IMR-90 (cell line): ENCODE results near the gene ADRA2B. TPM values are rescaled to one million over a fixed set of nuclear protein-coding genes. Genes with fewer than 3 reads are reported as not detected.

Experiments used
- ATAC-seq: fragments of 200-7000 bp; cut with Tn5 transposase; 2 replicates; pipeline ENCODE4 v1.9.1; 2020; ENCODE audit warnings: low read depth, mild to moderate bottlenecking, moderate library complexity
- BruUV-seq: library from RNA; stranded (reverse); fragments of 400-500 nt; replicated peaks from 2 replicates; lab custom pipeline; 2021; lab: Mats Ljungman, UMichigan
- CTCF ChIA-PET: fragments of 300-600 bp; formaldehyde crosslinking; extraction: SDS; loops from one replicate; lab custom pipeline; 2021; ENCODE audit warnings: antibody characterized with exemption; lab: Yijun Ruan, JAX
- POLR2A ChIA-PET: fragments of 300-600 bp; sonication (Branson Sonifier 250); formaldehyde crosslinking; loops from one replicate; lab custom pipeline; 2022; ENCODE audit warnings: antibody characterized with exemption; ENCODE audit not compliant: unreplicated experiment; lab: Charles Lee
- DNase-seq: peaks from one replicate; pipeline ENCODE4 v3.0.0; 2013
- H2AFZ ChIP-seq: replicated peaks from 2 replicates; pipeline ENCODE3; 2013; ENCODE audit warnings: low read length, mild to moderate bottlenecking; ENCODE audit not compliant: poor library complexity
- H2AK5ac ChIP-seq: 2 replicates; pipeline ENCODE4 v1.6.1; 2013; ENCODE audit warnings: low read depth, low read length, inconsistent platforms
- H2AK9ac ChIP-seq: replicated peaks from 2 replicates; pipeline ENCODE3; 2013; ENCODE audit warnings: mild to moderate bottlenecking, low read depth, low read length, moderate library complexity; ENCODE audit not compliant: poor library complexity
- H2BK120ac ChIP-seq: 2 replicates; pipeline ENCODE4 v1.6.1; 2013; ENCODE audit warnings: low read depth, low read length, inconsistent platforms
- H2BK15ac ChIP-seq: 3 replicates; pipeline ENCODE4 v1.6.1; 2013; ENCODE audit warnings: low read depth, low read length, inconsistent platforms
- H2BK20ac ChIP-seq: 2 replicates; pipeline ENCODE4 v1.6.1; 2013; ENCODE audit warnings: low read depth, mild to moderate bottlenecking, inconsistent platforms, low read length, moderate library complexity
- H2BK5ac ChIP-seq: 2 replicates; pipeline ENCODE4 v1.6.1; 2013; ENCODE audit warnings: mild to moderate bottlenecking, low read depth, low read length, inconsistent platforms; ENCODE audit not compliant: poor library complexity, severe bottlenecking
- H3K14ac ChIP-seq: replicated peaks from 2 replicates; pipeline ENCODE4 v1.6.1; 2013; ENCODE audit warnings: low read depth, low read length, inconsistent platforms
- H3K18ac ChIP-seq: 2 replicates; pipeline ENCODE4 v1.6.1; 2013; ENCODE audit warnings: low read depth, low read length, control low read depth
- H3K23ac ChIP-seq: 2 replicates; pipeline ENCODE4 v1.6.1; 2013; ENCODE audit warnings: low read depth, low read length, inconsistent platforms
- H3K27ac ChIP-seq: 2 replicates; pipeline ENCODE4 v1.5.1; 2013; ENCODE audit warnings: mild to moderate bottlenecking, control low read depth, low read length; ENCODE audit not compliant: insufficient read depth
- H3K27me3 ChIP-seq: 2 replicates; pipeline ENCODE4 v1.6.1; 2013; ENCODE audit warnings: low read length; ENCODE audit not compliant: control insufficient read depth, insufficient read depth
- H3K36me3 ChIP-seq: 2 replicates; pipeline ENCODE4 v1.6.1; 2013; ENCODE audit warnings: low read length, mixed read lengths; ENCODE audit not compliant: control insufficient read depth, insufficient read depth
- H3K4ac ChIP-seq: 2 replicates; pipeline ENCODE4 v1.6.1; 2013; ENCODE audit warnings: low read depth, low read length, inconsistent platforms
- H3K4me1 ChIP-seq: 2 replicates; pipeline ENCODE4 v1.6.1; 2013; ENCODE audit warnings: low read length, mixed read lengths; ENCODE audit not compliant: control insufficient read depth, insufficient read depth
- H3K4me2 ChIP-seq: 2 replicates; pipeline ENCODE4 v1.6.1; 2013; ENCODE audit warnings: low read depth, mild to moderate bottlenecking, control low read depth, low read length, moderate library complexity
- H3K4me3 ChIP-seq: 2 replicates; pipeline ENCODE4 v1.5.1; 2013; ENCODE audit warnings: low read depth, mild to moderate bottlenecking, control low read depth, low read length, moderate library complexity; ENCODE audit not compliant: insufficient read depth
- H3K56ac ChIP-seq: 2 replicates; pipeline ENCODE4 v1.6.1; 2013; ENCODE audit warnings: low read length, inconsistent platforms; ENCODE audit not compliant: insufficient read depth; ENCODE audit errors: extremely low read depth
- H3K79me1 ChIP-seq, 2 experiments: 2 replicates each; pipeline ENCODE4 v1.6.1; 2013; ENCODE audit warnings: low read length in 2 of 2, inconsistent platforms in 1 of 2, low read depth in 1 of 2
- H3K9ac ChIP-seq: 2 replicates; pipeline ENCODE4 v1.6.1; 2013; ENCODE audit warnings: low read depth, low read length, control low read depth
- H3K9me1 ChIP-seq: 2 replicates; pipeline ENCODE4 v1.6.1; 2013; ENCODE audit warnings: low read length, inconsistent platforms; ENCODE audit not compliant: insufficient read depth
- H3K9me3 ChIP-seq: 2 replicates; pipeline ENCODE4 v1.6.1; 2013; ENCODE audit warnings: low read length; ENCODE audit not compliant: control insufficient read depth, insufficient read depth
- H4K20me1 ChIP-seq: 2 replicates; pipeline ENCODE4 v1.6.1; 2013; ENCODE audit warnings: low read length, inconsistent platforms; ENCODE audit not compliant: insufficient read depth
- H4K5ac ChIP-seq: 2 replicates; pipeline ENCODE4 v1.6.1; 2013; ENCODE audit warnings: mild to moderate bottlenecking, low read depth, low read length, control low read depth
- H4K8ac ChIP-seq, 2 experiments: 2 replicates each; pipeline ENCODE4 v1.6.1; 2013; ENCODE audit warnings: low read depth in 2 of 2, low read length in 2 of 2, control low read depth in 1 of 2, inconsistent platforms in 1 of 2
- H4K91ac ChIP-seq: 2 replicates; pipeline ENCODE4 v1.6.1; 2013; ENCODE audit warnings: low read depth, low read length, inconsistent platforms; ENCODE audit not compliant: insufficient read depth
- BHLHE40 ChIP-seq: fragments of 150-350 bp; IDR thresholded peaks from 2 replicates; pipeline ENCODE4 v1.6.1; 2016; ENCODE audit warnings: mild to moderate bottlenecking, low read depth, low read length
- CEBPB ChIP-seq: IDR thresholded peaks from 2 replicates; pipeline ENCODE4 v1.6.1; 2012; ENCODE audit warnings: low read depth, low read length, improper control_type of control experiment
- CHD1 ChIP-seq: IDR thresholded peaks from 2 replicates; pipeline ENCODE4 v1.6.1; 2012; ENCODE audit warnings: low read depth, low read length, improper control_type of control experiment
- CTCF ChIP-seq: conservative IDR thresholded peaks from 2 replicates; pipeline ENCODE4 v1.5.1; 2012; ENCODE audit warnings: mild to moderate bottlenecking, low read depth, low read length, improper control_type of control experiment
- FOS ChIP-seq: fragments of 150-350 bp; IDR thresholded peaks from 2 replicates; pipeline ENCODE4 v1.6.1; 2016; ENCODE audit warnings: low read depth, low read length
- MAFK ChIP-seq: IDR thresholded peaks from 2 replicates; pipeline ENCODE4 v1.6.1; 2012; ENCODE audit warnings: low read depth, low read length, improper control_type of control experiment
- MAZ ChIP-seq: IDR thresholded peaks from 2 replicates; pipeline ENCODE4 v1.6.1; 2012; ENCODE audit warnings: low read depth, mild to moderate bottlenecking, low read length, improper control_type of control experiment, moderate library complexity, borderline replicate concordance
- MXI1 ChIP-seq: IDR thresholded peaks from 2 replicates; pipeline ENCODE4 v1.6.1; 2012; ENCODE audit warnings: low read depth, mild to moderate bottlenecking, low read length, moderate library complexity, borderline replicate concordance
- NFE2L2 ChIP-seq: fragments of 150-350 bp; IDR thresholded peaks from 2 replicates; pipeline ENCODE4 v1.6.1; 2016; ENCODE audit warnings: low read depth, mild to moderate bottlenecking, low read length
- POLR2A ChIP-seq: IDR thresholded peaks from 2 replicates; pipeline ENCODE4 v1.6.1; 2012; ENCODE audit warnings: mild to moderate bottlenecking, low read depth, low read length
- RAD21 ChIP-seq: IDR thresholded peaks from 2 replicates; pipeline ENCODE4 v1.6.1; 2012; ENCODE audit warnings: low read length, improper control_type of control experiment
- RCOR1 ChIP-seq: IDR thresholded peaks from 2 replicates; pipeline ENCODE4 v1.6.1; 2012; ENCODE audit warnings: mild to moderate bottlenecking, low read length, improper control_type of control experiment; ENCODE audit not compliant: insufficient replicate concordance
- RFX5 ChIP-seq: IDR thresholded peaks from 2 replicates; pipeline ENCODE4 v1.8.0; 2012; ENCODE audit warnings: low read depth, mild to moderate bottlenecking, low read length, moderate library complexity
- SMC3 ChIP-seq: fragments of 150-350 bp; IDR thresholded peaks from 2 replicates; pipeline ENCODE4 v1.6.1; 2016; ENCODE audit warnings: low read depth, mild to moderate bottlenecking, antibody characterized with exemption, low read length, moderate library complexity
- USF2 ChIP-seq: fragments of 150-350 bp; IDR thresholded peaks from 2 replicates; pipeline ENCODE4 v1.6.1; 2017; ENCODE audit warnings: mild to moderate bottlenecking, antibody characterized with exemption, low read length, low read depth
- WGBS, 2 experiments: methylation state at CpG; one replicate each; pipeline versions ENCODE4 v1.1.5 to v1.1.7; 2013; ENCODE audit warnings: missing lambda C conversion rate in 2 of 2; ENCODE audit not compliant: insufficient read length in 1 of 2; ENCODE audit errors: extremely low coverage in 2 of 2; 5-methylcytosine and 5-hydroxymethylcytosine counted together
- dilution Hi-C: fragments of 300-500 bp; cut with HindIII; formaldehyde crosslinking; loops from one replicate; pipeline ENCODE4 v1.14.3; 2018; ENCODE audit warnings: low sequenced_read_pairs; ENCODE audit not compliant: unreplicated experiment
- in situ Hi-C: fragments of 300-500 bp; cut with MboI; formaldehyde crosslinking; loops from 3 replicates; pipeline ENCODE4 v1.14.3; 2019; ENCODE audit warnings: low sequenced_read_pairs, inconsistent platforms, mixed read lengths
- intact Hi-C: fragments of 100-400 bp; cut with micrococcal nuclease; formaldehyde crosslinking; loops from 2 replicates; pipeline ENCODE4 v1.10.0; 2022
- polyA plus RNA-seq, 3 experiments: library from polyadenylated mRNA; depleted of rRNA; stranded (reverse); fragments of >200 nt; gene quantifications; 2 replicates each; pipeline ENCODE4 v1.2.3, GENCODE V29; 2012; ENCODE audit warnings: low replicate concordance in 1 of 3
- total RNA-seq: library from RNA; depleted of rRNA; stranded (reverse); fragments of >200 nt; gene quantifications from 2 replicates; pipeline ENCODE4 v1.2.3, GENCODE V29; 2012
- TF ChIP-seq, protein P1 (sequence below): fragments of 150-350 bp; IDR thresholded peaks from 2 replicates; pipeline ENCODE4 v1.6.1; 2016; ENCODE audit warnings: low read depth, mild to moderate bottlenecking, low read length, moderate library complexity, borderline replicate concordance

ADRA2B gene
- total and polyA plus RNA-seq, 2 of the 4 experiments (the other 2 are of a cell fraction), result not detected

GRCh38 chr2:96161898-96162297, 45.5 kb upstream of the ADRA2B start:
- Histone ChIP-seq H4K91ac (no peak overlapping the region), H2AK9ac (no peak overlapping the region), H3K56ac (no peak overlapping the region), H3K4me1 (no peaks in the 10 kb centered on the region), H2BK120ac (no peak overlapping the region), H3K27me3 (peaks cover 11% of the 10 kb centered on the region; the same call in 1 of the 2 replicates), H4K20me1 (no peaks in the 10 kb centered on the region), H3K27ac (no peak overlapping the region), H3K9me3 (no peaks in the 10 kb centered on the region), H2BK5ac (no peak overlapping the region), H4K8ac (no peak overlapping the region), H3K14ac (no peak overlapping the region), H2AK5ac (no peak overlapping the region), H3K36me3 (no peaks in the 10 kb centered on the region), H3K4ac (no peak overlapping the region), H3K18ac (no peak overlapping the region), H3K9me1 (no peaks in the 10 kb centered on the region), H3K4me2 (no peak overlapping the region), H3K79me1 (no peaks in the 10 kb centered on the region), H3K4me3 (no peak overlapping the region), H2AFZ (no peak overlapping the region), H3K9ac (no peak overlapping the region), H3K23ac (no peak overlapping the region), H2BK20ac (no peak overlapping the region), H4K5ac (no peak overlapping the region), H2BK15ac (no peak overlapping the region)
- dilution Hi-C loops (no loop called here), intact Hi-C loops (no loop called here), in situ Hi-C loops (no loop called here)
- no peak for DNase-seq
- no CpG with 5 or more reads among the region's 5 CpGs for WGBS, 2 experiments
- BruUV-seq, result no TSS peak
- TF ChIP-seq RCOR1, result no peak
- no peak for TF ChIP-seq USF2
- TF ChIP-seq BHLHE40, result no peak
- no peak for TF ChIP-seq MXI1
- no peak for TF ChIP-seq RFX5
- no peak for TF ChIP-seq FOS
- TF ChIP-seq NFE2L2, result no peak
- TF ChIP-seq CHD1, result no peak
- no peak for TF ChIP-seq RAD21
- TF ChIP-seq POLR2A, result no peak
- TF ChIP-seq SMC3, result no peak
- TF ChIP-seq CTCF, result no peak
- TF ChIP-seq MAZ, result no peak
- no peak for TF ChIP-seq CEBPB
- TF ChIP-seq, protein P1, sequence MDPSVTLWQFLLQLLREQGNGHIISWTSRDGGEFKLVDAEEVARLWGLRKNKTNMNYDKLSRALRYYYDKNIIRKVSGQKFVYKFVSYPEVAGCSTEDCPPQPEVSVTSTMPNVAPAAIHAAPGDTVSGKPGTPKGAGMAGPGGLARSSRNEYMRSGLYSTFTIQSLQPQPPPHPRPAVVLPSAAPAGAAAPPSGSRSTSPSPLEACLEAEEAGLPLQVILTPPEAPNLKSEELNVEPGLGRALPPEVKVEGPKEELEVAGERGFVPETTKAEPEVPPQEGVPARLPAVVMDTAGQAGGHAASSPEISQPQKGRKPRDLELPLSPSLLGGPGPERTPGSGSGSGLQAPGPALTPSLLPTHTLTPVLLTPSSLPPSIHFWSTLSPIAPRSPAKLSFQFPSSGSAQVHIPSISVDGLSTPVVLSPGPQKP, result no peak
- no peak for TF ChIP-seq MAFK
- ChIA-PET CTCF (interaction anchor here (0.6 to 1.5 kb wide), 2 partner anchors 12 to 13 kb away, joined by 3 to 5 read pairs; no protein-coding TSS in a partner anchor), POLR2A (no interaction called here)
- ATAC-seq, result no peak
